ENCODE data around the gene GPRIN3. TPM values are rescaled to one million over a fixed set of nuclear protein-coding genes. Genes with fewer than 3 reads are reported as not detected.

The GPRIN3 gene
- total RNA-seq, 1 experiment from 2014 or later = 0.39 TPM

DNA sequence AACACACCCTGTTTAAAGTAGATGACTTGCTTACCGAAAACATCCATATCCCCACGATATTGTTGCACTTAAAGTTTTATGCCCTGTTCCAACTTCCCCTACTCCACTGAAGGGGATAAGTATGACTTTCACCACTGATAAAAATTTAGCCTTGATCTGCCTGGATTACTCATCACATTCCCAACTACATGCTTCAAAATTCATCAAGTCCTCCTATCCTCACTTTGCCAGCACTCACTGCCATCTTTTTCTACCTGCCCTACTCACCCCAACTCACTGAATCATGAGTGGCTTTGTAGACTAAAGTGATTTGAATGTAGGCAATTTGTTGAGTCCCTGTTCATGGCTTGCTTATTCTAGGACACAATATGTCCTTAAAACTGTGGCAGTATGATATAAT is 12.2 kb upstream of the GPRIN3 start (continued):
- TF ChIP-seq, protein P1, sequence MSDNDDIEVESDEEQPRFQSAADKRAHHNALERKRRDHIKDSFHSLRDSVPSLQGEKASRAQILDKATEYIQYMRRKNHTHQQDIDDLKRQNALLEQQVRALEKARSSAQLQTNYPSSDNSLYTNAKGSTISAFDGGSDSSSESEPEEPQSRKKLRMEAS (IDR thresholded peaks at IDR 0.05) = no peak
- TF ChIP-seq EGR1 (IDR thresholded peaks at IDR 0.05; ENCODE audit: low read depth) = no peak

DNA sequence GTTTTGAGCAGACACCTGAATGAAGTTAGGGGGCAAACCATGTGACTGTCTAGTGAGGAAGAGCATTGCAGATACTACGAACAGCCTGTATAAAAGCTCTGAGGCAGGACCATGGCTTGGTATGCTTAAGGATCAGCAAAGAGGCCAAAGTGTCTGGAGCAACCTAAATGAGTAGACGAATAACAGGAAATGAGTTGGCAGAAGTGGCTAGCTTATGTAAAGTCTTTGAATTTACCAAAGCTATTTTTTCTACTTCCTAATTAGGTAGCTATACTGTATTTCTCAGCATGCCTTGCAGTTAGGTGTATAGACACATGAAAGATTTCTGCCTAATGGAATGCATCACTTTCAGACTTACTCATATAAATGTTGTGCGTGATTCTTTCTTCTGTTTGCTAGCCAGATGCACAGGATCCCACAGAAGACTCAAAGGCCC is 9.3 kb upstream of the GPRIN3 start:
- Histone ChIP-seq H3K27me3 (ENCODE audit: insufficient read depth, low read length) (no peaks in the 10 kb centered on the region), H3K4me3 (replicated peaks in 1 of 2; ENCODE audit: low read depth in 1 of 2, low read length in 2 of 2) (no peak overlapping the region), H3K9me2 (ENCODE audit: insufficient read depth) (no peaks in the 10 kb centered on the region), H3K9ac (ENCODE audit: low read length) (no peak overlapping the region), H3K4me1 (ENCODE audit: control insufficient read depth in 1 of 2, insufficient read depth in 2 of 2, low read length in 2 of 2) (no peaks in the 10 kb centered on the region), H4K20me1 (ENCODE audit: insufficient read depth) (no peaks in the 10 kb centered on the region), H3K79me2 (ENCODE audit: insufficient read depth, low read length) (no peaks in the 10 kb centered on the region), H3K9me3 (ENCODE audit: control insufficient read depth in 1 of 2, insufficient read depth in 1 of 2, low read depth in 1 of 2, low read length in 2 of 2) (no peaks in the 10 kb centered on the region), H3K27ac (ENCODE audit: low read depth, low read length) (no peak overlapping the region), H3K36me3 (ENCODE audit: control insufficient read depth in 1 of 2, insufficient read depth in 2 of 2, low read length in 2 of 2) (no peaks in the 10 kb centered on the region), H2AFZ (ENCODE audit: low read depth, low read length, poor library complexity, severe bottlenecking) (no peak overlapping the region), H3K4me2 (ENCODE audit: low read length) (no peak overlapping the region)
- DNase-seq (ENCODE audit: low read depth, low spot score) (no peak), ATAC-seq (no peak)
- ChIA-PET POLR2A (no interaction called here), RAD21 (ENCODE audit: low non-redundant PET in 1 of 2, low total read pairs in 2 of 2, uncharacterized antibody in 2 of 2, unreplicated experiment in 2 of 2) (no interaction called here), CTCF (no interaction called here)
- BruUV-seq (replicated peaks) = no TSS peak
- intact Hi-C loops (cut with micrococcal nuclease) = no loop called here
- TF ChIP-seq CBX3 (IDR thresholded peaks at IDR 0.05; ENCODE audit: low read depth) (no peak), ZNF274 (IDR thresholded peaks at IDR 0.05; ENCODE audit: low read depth, low read length) (no peak), SRF (IDR thresholded peaks at IDR 0.05; ENCODE audit: low read depth) (no peak), YY1 (IDR thresholded peaks at IDR 0.05; ENCODE audit: extremely low read depth, insufficient replicate concordance, low read depth, low read length) (no peak), ELF1 (IDR thresholded peaks at IDR 0.05; ENCODE audit: borderline replicate concordance, low read depth) (no peak), ZFX (IDR thresholded peaks at IDR 0.05) (no peak), EGR1 (IDR thresholded peaks at IDR 0.05; ENCODE audit: low read depth) (no peak), EZH2 (IDR thresholded peaks at IDR 0.05) (no peak), EZH2phosphoT487 (IDR thresholded peaks at IDR 0.05; ENCODE audit: borderline replicate concordance) (no peak), TCF7L2 (IDR thresholded peaks at IDR 0.05; ENCODE audit: borderline replicate concordance, extremely low read depth, insufficient read depth, insufficient read length) (no peak), POLR2AphosphoS5 (IDR thresholded peaks at IDR 0.05; ENCODE audit: low read depth, low read length) (no peak), ZBTB33 (IDR thresholded peaks at IDR 0.05; ENCODE audit: extremely low read depth, insufficient replicate concordance, low read length) (no peak), RAD21 (IDR thresholded peaks at IDR 0.05; ENCODE audit: low read depth) (no peak)
- TF ChIP-seq, protein P2, sequence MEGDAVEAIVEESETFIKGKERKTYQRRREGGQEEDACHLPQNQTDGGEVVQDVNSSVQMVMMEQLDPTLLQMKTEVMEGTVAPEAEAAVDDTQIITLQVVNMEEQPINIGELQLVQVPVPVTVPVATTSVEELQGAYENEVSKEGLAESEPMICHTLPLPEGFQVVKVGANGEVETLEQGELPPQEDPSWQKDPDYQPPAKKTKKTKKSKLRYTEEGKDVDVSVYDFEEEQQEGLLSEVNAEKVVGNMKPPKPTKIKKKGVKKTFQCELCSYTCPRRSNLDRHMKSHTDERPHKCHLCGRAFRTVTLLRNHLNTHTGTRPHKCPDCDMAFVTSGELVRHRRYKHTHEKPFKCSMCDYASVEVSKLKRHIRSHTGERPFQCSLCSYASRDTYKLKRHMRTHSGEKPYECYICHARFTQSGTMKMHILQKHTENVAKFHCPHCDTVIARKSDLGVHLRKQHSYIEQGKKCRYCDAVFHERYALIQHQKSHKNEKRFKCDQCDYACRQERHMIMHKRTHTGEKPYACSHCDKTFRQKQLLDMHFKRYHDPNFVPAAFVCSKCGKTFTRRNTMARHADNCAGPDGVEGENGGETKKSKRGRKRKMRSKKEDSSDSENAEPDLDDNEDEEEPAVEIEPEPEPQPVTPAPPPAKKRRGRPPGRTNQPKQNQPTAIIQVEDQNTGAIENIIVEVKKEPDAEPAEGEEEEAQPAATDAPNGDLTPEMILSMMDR (IDR thresholded peaks at IDR 0.05 in 2 of 3, conservative IDR thresholded peaks at IDR 0.05 in 1 of 3; ENCODE audit: borderline replicate concordance in 1 of 3, insufficient read depth in 1 of 3, low read depth in 2 of 3, low read length in 2 of 3) = no peak
- TF ChIP-seq, protein P3, sequence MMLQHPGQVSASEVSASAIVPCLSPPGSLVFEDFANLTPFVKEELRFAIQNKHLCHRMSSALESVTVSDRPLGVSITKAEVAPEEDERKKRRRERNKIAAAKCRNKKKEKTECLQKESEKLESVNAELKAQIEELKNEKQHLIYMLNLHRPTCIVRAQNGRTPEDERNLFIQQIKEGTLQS (IDR thresholded peaks at IDR 0.05) = no peak
- TF ChIP-seq, protein P1 (IDR thresholded peaks at IDR 0.05) = no peak
- TF ChIP-seq, protein P4, sequence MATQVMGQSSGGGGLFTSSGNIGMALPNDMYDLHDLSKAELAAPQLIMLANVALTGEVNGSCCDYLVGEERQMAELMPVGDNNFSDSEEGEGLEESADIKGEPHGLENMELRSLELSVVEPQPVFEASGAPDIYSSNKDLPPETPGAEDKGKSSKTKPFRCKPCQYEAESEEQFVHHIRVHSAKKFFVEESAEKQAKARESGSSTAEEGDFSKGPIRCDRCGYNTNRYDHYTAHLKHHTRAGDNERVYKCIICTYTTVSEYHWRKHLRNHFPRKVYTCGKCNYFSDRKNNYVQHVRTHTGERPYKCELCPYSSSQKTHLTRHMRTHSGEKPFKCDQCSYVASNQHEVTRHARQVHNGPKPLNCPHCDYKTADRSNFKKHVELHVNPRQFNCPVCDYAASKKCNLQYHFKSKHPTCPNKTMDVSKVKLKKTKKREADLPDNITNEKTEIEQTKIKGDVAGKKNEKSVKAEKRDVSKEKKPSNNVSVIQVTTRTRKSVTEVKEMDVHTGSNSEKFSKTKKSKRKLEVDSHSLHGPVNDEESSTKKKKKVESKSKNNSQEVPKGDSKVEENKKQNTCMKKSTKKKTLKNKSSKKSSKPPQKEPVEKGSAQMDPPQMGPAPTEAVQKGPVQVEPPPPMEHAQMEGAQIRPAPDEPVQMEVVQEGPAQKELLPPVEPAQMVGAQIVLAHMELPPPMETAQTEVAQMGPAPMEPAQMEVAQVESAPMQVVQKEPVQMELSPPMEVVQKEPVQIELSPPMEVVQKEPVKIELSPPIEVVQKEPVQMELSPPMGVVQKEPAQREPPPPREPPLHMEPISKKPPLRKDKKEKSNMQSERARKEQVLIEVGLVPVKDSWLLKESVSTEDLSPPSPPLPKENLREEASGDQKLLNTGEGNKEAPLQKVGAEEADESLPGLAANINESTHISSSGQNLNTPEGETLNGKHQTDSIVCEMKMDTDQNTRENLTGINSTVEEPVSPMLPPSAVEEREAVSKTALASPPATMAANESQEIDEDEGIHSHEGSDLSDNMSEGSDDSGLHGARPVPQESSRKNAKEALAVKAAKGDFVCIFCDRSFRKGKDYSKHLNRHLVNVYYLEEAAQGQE (IDR thresholded peaks at IDR 0.05; ENCODE audit: low read depth) = no peak

Measured in HCT116 (cell line).